Vagina (tissue), 2 donors: ENCODE data around the gene ZNF474.

Source experiments
- POLR2AphosphoS5 ChIP-seq, 2 donors: sonication (generic); formaldehyde crosslinking; IDR thresholded peaks; one replicate each; pipeline ENCODE4 v1.9.0; 2017; ENCODE audit warnings: antibody characterized with exemption in 2 of 2, mild to moderate bottlenecking in 2 of 2, low read depth in 1 of 2; ENCODE audit not compliant: insufficient read depth in 1 of 2
- TF ChIP-seq, protein P1 (sequence below), 3 experiments: fragments of 450-650 bp in 2 of 3; fragments of 200-600 bp in 1 of 3; sonication (generic) in 1 of 3; IDR thresholded peaks; one replicate each; pipeline ENCODE4 v1.5.1; 2017 to 2019; ENCODE audit warnings: antibody characterized with exemption in 3 of 3, mild to moderate bottlenecking in 2 of 3, moderate library complexity in 2 of 3

DNA sequence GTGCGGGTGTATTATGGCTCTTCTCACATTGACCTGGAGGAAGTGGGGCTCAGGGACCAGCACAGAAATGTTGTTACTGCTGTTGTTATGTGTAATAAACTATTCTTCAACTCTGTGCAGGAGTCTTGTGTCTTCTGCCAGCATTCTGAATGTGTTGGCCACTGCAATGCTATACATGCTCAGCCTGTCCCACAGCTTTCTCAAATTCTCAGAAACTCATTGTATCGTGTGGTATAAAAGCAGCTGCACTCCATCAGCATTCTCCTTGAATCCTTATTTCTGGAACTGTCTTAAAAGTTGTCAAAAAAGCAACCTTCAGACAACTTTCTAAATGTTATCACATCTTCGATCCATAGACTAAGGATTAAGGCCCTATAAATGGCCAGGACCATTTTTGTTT, 72.0 kb downstream of the ZNF474 start:
- TF ChIP-seq, protein P1, sequence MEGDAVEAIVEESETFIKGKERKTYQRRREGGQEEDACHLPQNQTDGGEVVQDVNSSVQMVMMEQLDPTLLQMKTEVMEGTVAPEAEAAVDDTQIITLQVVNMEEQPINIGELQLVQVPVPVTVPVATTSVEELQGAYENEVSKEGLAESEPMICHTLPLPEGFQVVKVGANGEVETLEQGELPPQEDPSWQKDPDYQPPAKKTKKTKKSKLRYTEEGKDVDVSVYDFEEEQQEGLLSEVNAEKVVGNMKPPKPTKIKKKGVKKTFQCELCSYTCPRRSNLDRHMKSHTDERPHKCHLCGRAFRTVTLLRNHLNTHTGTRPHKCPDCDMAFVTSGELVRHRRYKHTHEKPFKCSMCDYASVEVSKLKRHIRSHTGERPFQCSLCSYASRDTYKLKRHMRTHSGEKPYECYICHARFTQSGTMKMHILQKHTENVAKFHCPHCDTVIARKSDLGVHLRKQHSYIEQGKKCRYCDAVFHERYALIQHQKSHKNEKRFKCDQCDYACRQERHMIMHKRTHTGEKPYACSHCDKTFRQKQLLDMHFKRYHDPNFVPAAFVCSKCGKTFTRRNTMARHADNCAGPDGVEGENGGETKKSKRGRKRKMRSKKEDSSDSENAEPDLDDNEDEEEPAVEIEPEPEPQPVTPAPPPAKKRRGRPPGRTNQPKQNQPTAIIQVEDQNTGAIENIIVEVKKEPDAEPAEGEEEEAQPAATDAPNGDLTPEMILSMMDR (IDR thresholded peaks at IDR 0.05): no peak
- no peak for TF ChIP-seq POLR2AphosphoS5 (IDR thresholded peaks at IDR 0.05; ENCODE audit: insufficient read depth in 1 of 2, low read depth in 1 of 2)
